ENCODE data around the gene MISP3.

The MISP3 gene

GRCh38 chr19:14114439-14114838 is 41.9 kb downstream of the MISP3 start:
- TF ChIP-seq CTCF (IDR thresholded peaks at IDR 0.05; ENCODE audit: low read depth, low read length), result no peak
- no peak overlapping the region for H3K4me3 ChIP-seq (ENCODE audit: low read depth, low read length)

- TF ChIP-seq CTCF (IDR thresholded peaks at IDR 0.05; ENCODE audit: low read depth, low read length), result peak; percentile 38; the same call in 1 of the 2 replicates
- no peak overlapping the region for H3K4me3 ChIP-seq (ENCODE audit: low read depth, low read length)
These were observed 42.3 kb downstream of the MISP3 start for GRCh38 chr19:14114854-14115253.

GRCh38 chr19:14115756-14116155 is 43.2 kb downstream of the MISP3 start:
- H3K4me3 ChIP-seq (ENCODE audit: low read depth, low read length), result no peak overlapping the region
- no peak for TF ChIP-seq CTCF (IDR thresholded peaks at IDR 0.05; ENCODE audit: low read depth, low read length)

GRCh38 chr19:14116525-14116917 is 43.9 kb downstream of the MISP3 start:
- no peak for TF ChIP-seq CTCF (IDR thresholded peaks at IDR 0.05; ENCODE audit: low read depth, low read length)
- H3K4me3 ChIP-seq (ENCODE audit: low read depth, low read length), result peak overlapping the region; percentile 86

- peak overlapping the region; percentile 86 for H3K4me3 ChIP-seq (ENCODE audit: low read depth, low read length)
- no peak for TF ChIP-seq CTCF (IDR thresholded peaks at IDR 0.05; ENCODE audit: low read depth, low read length)
These were observed 44.5 kb downstream of the MISP3 start for GRCh38 chr19:14116918-14117578.

GRCh38 chr19:14117668-14118164 is 45.1 kb downstream of the MISP3 start, which contains the start of gene PRKACA:
TSS of gene PRKACA (minus strand) at chr19:14117762. CDS start at chr19:14117547, 215 bp downstream.
- TF ChIP-seq CTCF (IDR thresholded peaks at IDR 0.05; ENCODE audit: low read depth, low read length), result no peak
- peak within 1 kb of the TSS; percentile 86 for H3K4me3 ChIP-seq (ENCODE audit: low read depth, low read length)

- peak overlapping the region; percentile 54 for H3K4me3 ChIP-seq (ENCODE audit: low read depth, low read length)
- no peak for TF ChIP-seq CTCF (IDR thresholded peaks at IDR 0.05; ENCODE audit: low read depth, low read length)
These were observed 45.8 kb downstream of the MISP3 start for GRCh38 chr19:14118165-14119051.
